Measurements from ENCODE around the gene FOXB2.

- no peak for TF ChIP-seq POLR2A (IDR thresholded peaks at IDR 0.05)
- TF ChIP-seq CTCF (IDR thresholded peaks at IDR 0.05) = no peak
Observed at GRCh38 chr9:77003366-77003765, 16.1 kb upstream of the FOXB2 start.

Measured in body of pancreas (tissue), 4 donors.